Right atrium auricular region (tissue), 2 donors: ENCODE measurements around the gene LMF1. TPM values are rescaled to one million over a fixed set of nuclear protein-coding genes. Genes with fewer than 3 reads are reported as not detected.

Experiments used
- DNase-seq: peaks from one replicate; pipeline ENCODE4 v3.0.0-alpha.2; 2019; ENCODE audit warnings: low spot score
- H3K27ac ChIP-seq, 2 donors: fragments of 200-600 bp; sonication (generic); 1 replicate in 1 of 2; 2 replicates in 1 of 2; pipeline ENCODE4 v1.5.1; 2016 to 2019
- H3K27me3 ChIP-seq, 2 donors: fragments of 200-600 bp; sonication (generic); one replicate each; pipeline versions ENCODE4 v1.5.1 to v1.6.0; 2017 to 2019
- H3K36me3 ChIP-seq: fragments of 200-600 bp; sonication (generic); one replicate; pipeline ENCODE4 v1.5.1; 2016
- H3K4me1 ChIP-seq, 2 donors: fragments of 200-600 bp; sonication (generic); one replicate each; pipeline versions ENCODE4 v1.5.1 to v1.6.0; 2017 to 2019
- H3K4me3 ChIP-seq, 2 donors: fragments of 200-600 bp; sonication (generic); 1 replicate in 1 of 2; 2 replicates in 1 of 2; pipeline ENCODE4 v1.5.1; 2017 to 2019; ENCODE audit warnings: mild to moderate bottlenecking in 1 of 2, moderate library complexity in 1 of 2
- H3K9me3 ChIP-seq, 2 donors: fragments of 200-600 bp; sonication (generic); one replicate each; pipeline ENCODE4 v1.5.1; 2019
- CTCF ChIP-seq, 2 donors: fragments of 200-600 bp; sonication (generic); IDR thresholded peaks; one replicate each; pipeline ENCODE4 v1.5.1; 2019; ENCODE audit warnings: antibody characterized with exemption in 2 of 2
- total RNA-seq, 2 donors: library from RNA; depleted of rRNA; stranded (reverse); fragments of >200 nt; gene quantifications; one replicate each; pipeline ENCODE4 v1.1.0, GENCODE V29; 2016

Gene LMF1
- total RNA-seq, 2 donors from 2014 or later = 11.9 to 14.1 TPM

DNA sequence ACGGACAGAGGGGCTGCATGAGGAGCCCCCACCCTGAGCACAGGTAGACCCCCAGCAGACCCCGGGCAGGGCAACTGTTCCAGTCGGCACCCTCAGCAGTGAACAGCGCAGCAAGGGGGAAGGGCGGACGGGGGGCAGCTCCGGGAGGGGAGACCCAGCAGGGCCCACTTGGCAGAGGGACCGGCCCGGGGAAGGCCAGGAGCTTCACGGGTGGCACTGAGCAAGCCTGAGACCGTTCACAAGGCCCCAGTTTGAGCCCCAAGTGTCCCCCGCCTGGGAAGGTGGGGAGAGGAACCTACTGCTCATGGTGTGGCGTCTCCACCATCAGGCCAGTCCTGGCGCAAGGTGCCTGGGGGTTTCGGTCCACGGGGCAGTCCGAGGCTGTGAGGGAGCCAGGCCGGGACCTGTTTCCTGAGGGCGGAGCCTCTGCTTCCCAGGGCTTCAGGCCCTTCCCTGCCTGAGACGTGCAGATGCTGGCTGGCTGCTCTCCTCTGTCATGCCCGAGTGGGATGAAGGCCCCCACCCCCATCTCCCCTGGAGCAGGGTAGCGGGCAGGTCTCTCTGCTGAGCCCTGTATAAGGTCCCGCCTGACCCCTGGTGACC lies 115.9 kb downstream of the LMF1 start:
- no peaks in the 10 kb centered on the region for H3K4me1 ChIP-seq
- no peak overlapping the region for H3K4me3 ChIP-seq
- no peak for DNase-seq
- H3K27me3 ChIP-seq = no peaks in the 10 kb centered on the region
- H3K9me3 ChIP-seq = no peaks in the 10 kb centered on the region
- no peak for TF ChIP-seq CTCF (IDR thresholded peaks at IDR 0.05)
- no peaks in the 10 kb centered on the region for H3K36me3 ChIP-seq
- no peak overlapping the region for H3K27ac ChIP-seq

DNA sequence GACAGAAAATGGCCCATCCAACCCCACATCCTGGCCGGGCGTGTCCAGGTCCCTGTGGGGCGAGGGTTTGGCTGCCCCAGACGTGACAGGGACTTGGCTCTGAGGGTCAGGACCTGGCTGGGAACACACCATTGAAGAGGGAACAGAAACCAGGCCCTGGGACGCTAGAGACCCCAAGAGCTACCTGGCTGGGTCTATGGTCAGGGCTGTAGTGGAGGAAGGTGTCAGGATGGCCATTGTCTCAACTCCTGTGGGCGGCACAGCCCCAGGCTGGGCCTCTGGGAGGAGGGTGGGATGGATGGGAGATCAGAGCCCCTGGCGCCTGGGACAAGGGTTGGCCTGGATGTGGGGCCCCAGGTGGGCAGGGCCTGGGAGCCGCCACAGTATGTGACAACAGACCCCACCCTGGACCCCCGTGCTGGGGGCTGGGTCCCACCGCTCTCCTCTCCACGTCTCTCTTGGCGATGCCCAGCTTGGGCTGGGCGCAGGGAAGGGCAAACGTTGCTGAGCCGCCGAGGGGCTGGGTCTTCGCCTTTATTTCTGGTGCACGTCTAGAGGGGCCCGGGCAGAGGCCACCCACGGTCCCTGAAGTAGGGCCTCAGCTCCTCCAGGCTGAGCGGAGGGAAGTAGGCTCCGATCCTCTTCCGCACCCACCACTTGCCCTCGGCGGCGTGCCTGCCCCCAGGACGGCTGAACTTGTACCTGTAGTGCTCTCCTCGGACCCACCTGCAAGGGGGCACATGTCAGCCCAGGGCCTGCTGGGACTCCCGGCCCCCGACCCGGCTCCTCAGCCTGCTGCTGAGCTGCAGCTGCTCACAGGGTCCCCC lies 116.6 kb downstream of the LMF1 start:
- H3K9me3 ChIP-seq = no peaks in the 10 kb centered on the region
- no peak overlapping the region for H3K27ac ChIP-seq
- no peaks in the 10 kb centered on the region for H3K36me3 ChIP-seq
- H3K4me1 ChIP-seq = no peaks in the 10 kb centered on the region
- H3K4me3 ChIP-seq = no peak overlapping the region
- no peak for TF ChIP-seq CTCF (IDR thresholded peaks at IDR 0.05)
- no peaks in the 10 kb centered on the region for H3K27me3 ChIP-seq
- DNase-seq = no peak

DNA sequence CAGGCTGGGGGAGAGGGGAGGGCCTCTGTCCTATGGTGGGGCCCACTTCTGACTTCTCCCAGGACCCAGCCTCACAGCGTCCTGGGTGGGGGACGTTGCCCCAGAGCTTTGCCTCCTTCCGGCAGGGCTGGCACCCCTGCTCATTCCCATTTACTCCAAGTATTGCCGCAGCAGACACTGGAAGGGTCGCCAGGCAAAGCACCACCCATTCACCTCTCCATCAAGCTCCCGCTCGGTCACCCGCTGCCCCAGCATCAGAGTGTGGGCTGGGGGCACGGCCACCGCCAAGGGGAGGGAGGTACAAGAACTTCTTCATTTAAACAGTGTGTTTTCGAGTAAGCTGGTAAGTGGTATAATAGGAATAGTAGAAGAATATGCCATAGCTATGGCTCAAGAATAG lies 117.5 kb downstream of the LMF1 start:
- no peaks in the 10 kb centered on the region for H3K36me3 ChIP-seq
- H3K4me1 ChIP-seq = no peaks in the 10 kb centered on the region
- H3K4me3 ChIP-seq = no peak overlapping the region
- DNase-seq = no peak
- no peaks in the 10 kb centered on the region for H3K27me3 ChIP-seq
- no peak for TF ChIP-seq CTCF (IDR thresholded peaks at IDR 0.05)
- H3K9me3 ChIP-seq = no peaks in the 10 kb centered on the region
- no peak overlapping the region for H3K27ac ChIP-seq

DNA sequence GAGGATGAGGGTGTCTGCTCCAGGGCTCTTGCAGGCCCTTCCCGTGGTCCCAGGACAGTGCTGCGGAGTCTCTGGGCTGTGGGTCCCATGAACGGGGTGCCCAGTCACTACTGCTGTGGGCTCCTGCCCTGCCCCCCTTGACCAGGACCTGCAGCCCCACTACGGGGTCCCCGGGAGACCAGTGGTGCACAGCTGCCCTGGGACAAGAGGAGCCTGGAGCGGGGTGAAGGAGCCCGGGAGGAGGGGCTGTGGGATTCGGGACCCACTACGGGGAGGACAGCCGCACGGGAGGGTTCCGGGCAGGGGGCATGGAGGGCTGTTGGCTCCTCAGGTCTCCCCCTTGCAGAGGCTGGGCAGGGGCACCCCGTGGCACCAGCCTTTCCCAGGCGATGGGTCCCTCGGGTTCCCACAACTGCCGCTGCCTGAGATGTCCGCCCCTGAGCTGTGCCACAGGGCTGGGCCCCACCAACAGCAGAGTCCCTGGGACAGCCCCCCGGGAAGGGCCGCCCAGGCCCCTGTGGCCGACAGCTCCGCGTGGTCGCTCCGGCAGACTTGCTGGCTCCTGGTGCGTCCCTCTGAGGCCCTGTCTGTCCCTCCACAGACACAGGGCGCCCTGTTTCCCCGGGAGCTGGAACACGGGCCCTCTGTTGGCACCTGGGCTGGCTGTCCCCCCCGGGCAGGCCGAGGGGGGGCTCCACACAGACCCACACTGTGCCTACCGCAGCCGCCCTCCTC lies 118.2 kb downstream of the LMF1 start:
- no peak for DNase-seq
- no peak for TF ChIP-seq CTCF (IDR thresholded peaks at IDR 0.05)
- Histone ChIP-seq H3K36me3 (no peaks in the 10 kb centered on the region), H3K9me3 (no peaks in the 10 kb centered on the region), H3K4me3 (no peak overlapping the region), H3K4me1 (no peaks in the 10 kb centered on the region), H3K27me3 (no peaks in the 10 kb centered on the region), H3K27ac (no peak overlapping the region)

GRCh38 chr16:851871-852270 lies 118.9 kb downstream of the LMF1 start:
- H3K9me3 ChIP-seq = no peaks in the 10 kb centered on the region
- no peak overlapping the region for H3K4me3 ChIP-seq
- H3K4me1 ChIP-seq = no peaks in the 10 kb centered on the region
- H3K27me3 ChIP-seq = no peaks in the 10 kb centered on the region
- no peak overlapping the region for H3K27ac ChIP-seq
- DNase-seq = no peak
- H3K36me3 ChIP-seq = no peaks in the 10 kb centered on the region
- no peak for TF ChIP-seq CTCF (IDR thresholded peaks at IDR 0.05)
